Measurements from ENCODE around the gene FAM135A. TPM values are rescaled to one million over a fixed set of nuclear protein-coding genes. Genes with fewer than 3 reads are reported as not detected.

Gene FAM135A
- total RNA-seq, 1 donor: 29.4 TPM

GRCh38 chr6:70385901-70386300, 27.4 kb upstream of the FAM135A start:
- no peak for DNase-seq (ENCODE audit: low read depth)
- no peak for TF ChIP-seq CTCF (IDR thresholded peaks at IDR 0.05; ENCODE audit: insufficient read depth, low read depth, low read length)
- H3K4me3 ChIP-seq (ENCODE audit: low read depth, low read length): no peak overlapping the region

- no peak overlapping the region for H3K4me3 ChIP-seq (ENCODE audit: low read depth, low read length)
- TF ChIP-seq CTCF (IDR thresholded peaks at IDR 0.05; ENCODE audit: insufficient read depth, low read depth, low read length): no peak
- no peak for DNase-seq (ENCODE audit: low read depth)
Observed at GRCh38 chr6:70388814-70389213, 24.5 kb upstream of the FAM135A start.

GRCh38 chr6:70389261-70389660, 24.0 kb upstream of the FAM135A start:
- no peak overlapping the region for H3K4me3 ChIP-seq (ENCODE audit: low read depth, low read length)
- no peak for TF ChIP-seq CTCF (IDR thresholded peaks at IDR 0.05; ENCODE audit: insufficient read depth, low read depth, low read length)
- no peak for DNase-seq (ENCODE audit: low read depth)

- TF ChIP-seq CTCF (IDR thresholded peaks at IDR 0.05; ENCODE audit: insufficient read depth, low read depth, low read length): no peak
- no peak for DNase-seq (ENCODE audit: low read depth)
- H3K4me3 ChIP-seq (ENCODE audit: low read depth, low read length): no peak overlapping the region
Observed at GRCh38 chr6:70390067-70390466, 23.2 kb upstream of the FAM135A start.

GRCh38 chr6:70391492-70391891, 21.8 kb upstream of the FAM135A start:
- TF ChIP-seq CTCF (IDR thresholded peaks at IDR 0.05; ENCODE audit: insufficient read depth, low read depth, low read length): no peak
- no peak for DNase-seq (ENCODE audit: low read depth)
- H3K4me3 ChIP-seq (ENCODE audit: low read depth, low read length): no peak overlapping the region

- TF ChIP-seq CTCF (IDR thresholded peaks at IDR 0.05; ENCODE audit: insufficient read depth, low read depth, low read length): no peak
- H3K4me3 ChIP-seq (ENCODE audit: low read depth, low read length): no peak overlapping the region
- no peak for DNase-seq (ENCODE audit: low read depth)
Observed at GRCh38 chr6:70394518-70395300, 18.6 kb upstream of the FAM135A start.

GRCh38 chr6:70395301-70395672, 18.0 kb upstream of the FAM135A start:
- no peak for TF ChIP-seq CTCF (IDR thresholded peaks at IDR 0.05; ENCODE audit: insufficient read depth, low read depth, low read length)
- DNase-seq (ENCODE audit: low read depth): no peak
- no peak overlapping the region for H3K4me3 ChIP-seq (ENCODE audit: low read depth, low read length)

Measured in fibroblast of villous mesenchyme (primary cell).